Measurements from ENCODE around the gene CDH11.

- TF ChIP-seq EP300 (conservative IDR thresholded peaks at IDR 0.05; ENCODE audit: poor library complexity, severe bottlenecking) (no peak), CTCF (IDR thresholded peaks at IDR 0.05; ENCODE audit: poor library complexity, severe bottlenecking) (no peak), RAD21 (conservative IDR thresholded peaks at IDR 0.05) (no peak), EZH2 (IDR thresholded peaks at IDR 0.05; ENCODE audit: borderline replicate concordance, insufficient read depth, low read length, poor library complexity, severe bottlenecking) (no peak), POLR2AphosphoS5 (IDR thresholded peaks at IDR 0.05) (no peak)
These were observed 148.7 kb downstream of the CDH11 start for GRCh38 chr16:64973171-64973570.
